ENCODE data around the gene UIMC1. TPM values are rescaled to one million over a fixed set of nuclear protein-coding genes. Genes with fewer than 3 reads are reported as not detected.

Gene UIMC1
- polyA plus RNA-seq, 3 donors = 14.8 to 35.6 (median 19.1) TPM

- Histone ChIP-seq H3K36me3 (replicated peaks in 1 of 2; ENCODE audit: control insufficient read depth in 1 of 2, insufficient read depth in 2 of 2, low read length in 2 of 2) (peaks cover 90 to 98% of the 10 kb centered on the region in 2 donors), H3K27ac (ENCODE audit: low read depth in 1 of 2, low read length in 2 of 2) (peak overlapping the region in 1 of 2 donors; percentile 6), H3K9ac (ENCODE audit: insufficient read depth, low read length, poor library complexity, severe bottlenecking) (no peak overlapping the region), H3K79me2 (ENCODE audit: insufficient read depth, low read length) (peaks cover 60% of the 10 kb centered on the region), H3K9me3 (replicated peaks in 1 of 2; ENCODE audit: control insufficient read depth in 1 of 2, insufficient read depth in 1 of 2, low read length in 2 of 2) (no peaks in the 10 kb centered on the region), H3K4me3 (replicated peaks in 1 of 3; ENCODE audit: low read depth in 2 of 3, low read length in 3 of 3) (no peak overlapping the region), H4K20me1 (ENCODE audit: insufficient read depth, low read length) (peaks cover 92% of the 10 kb centered on the region), H3K4me1 (ENCODE audit: control insufficient read depth in 1 of 2, insufficient read depth in 2 of 2, low read length in 2 of 2) (peaks cover 29 to 52% of the 10 kb centered on the region in 2 donors), H3K27me3 (ENCODE audit: control insufficient read depth in 2 of 2, insufficient read depth in 2 of 2, low read length in 2 of 2) (no peaks in the 10 kb centered on the region), H2AFZ (ENCODE audit: insufficient read depth, low read depth, low read length, poor library complexity, severe bottlenecking) (no peak overlapping the region), H3K4me2 (replicated peaks; ENCODE audit: extremely low read depth, low read length, poor library complexity, severe bottlenecking) (no peak overlapping the region)
- no peak for TF ChIP-seq CTCF (IDR thresholded peaks at IDR 0.05)
- H3K4me3 Mint-ChIP-seq = no peak overlapping the region
- peak overlapping the region in 3 of 7 donors; percentile 45 to 78 (median 70) for H3K27ac Mint-ChIP-seq
- peaks cover 0 to 3% (median 1%) of the 10 kb centered on the region in 3 donors for H3K27me3 Mint-ChIP-seq (ENCODE audit: low read depth in 3 of 3)
- no peak for DNase-seq
- WGBS (ENCODE audit: insufficient coverage) = 98% methylated on average over 20 of the region's 24 CpGs
- H3K4me1 Mint-ChIP-seq = peaks cover 60% of the 10 kb centered on the region
- intact Hi-C loops (cut with micrococcal nuclease) = loop anchor here (5.0 to 10.0 kb wide), 3 partner anchors 38 to 345 kb away; partner anchors contain the start of genes CDHR2 (in 1 of the 2) and UIMC1 (in 1 of the 2)
- H3K9me3 Mint-ChIP-seq = peaks cover 0 to 2% (median 0%) of the 10 kb centered on the region in 7 donors
- peaks cover 96 to 100% of the 10 kb centered on the region in 2 donors for H3K36me3 Mint-ChIP-seq
These were observed 117.0 kb downstream of the UIMC1 start for GRCh38 chr5:176889321-176890280.

GRCh38 chr5:176888865-176889165 is 117.8 kb downstream of the UIMC1 start:
- H3K79me2 ChIP-seq (ENCODE audit: insufficient read depth, low read length) = peaks cover 52% of the 10 kb centered on the region
- no peak overlapping the region for H3K4me2 ChIP-seq (replicated peaks; ENCODE audit: extremely low read depth, low read length, poor library complexity, severe bottlenecking)
- H3K4me3 Mint-ChIP-seq = no peak overlapping the region
- intact Hi-C loops (cut with micrococcal nuclease) = no loop called here
- peaks cover 100% of the 10 kb centered on the region for H4K20me1 ChIP-seq (ENCODE audit: insufficient read depth, low read length)
- peaks cover 97 to 100% of the 10 kb centered on the region in 2 donors for H3K36me3 Mint-ChIP-seq
- H3K9me3 Mint-ChIP-seq = no peaks in the 10 kb centered on the region
- H3K27ac Mint-ChIP-seq = peak overlapping the region in 2 of 7 donors; percentile 9 to 70
- peaks cover 21 to 44% of the 10 kb centered on the region in 2 donors for H3K4me1 ChIP-seq (ENCODE audit: control insufficient read depth in 1 of 2, insufficient read depth in 2 of 2, low read length in 2 of 2)
- no peak overlapping the region for H3K9ac ChIP-seq (ENCODE audit: insufficient read depth, low read length, poor library complexity, severe bottlenecking)
- no peak overlapping the region for H3K27ac ChIP-seq (ENCODE audit: low read depth in 1 of 2, low read length in 2 of 2)
- no peak for DNase-seq
- WGBS (ENCODE audit: insufficient coverage) = 86% methylated on average over 1 of the region's 1 CpG
- H3K27me3 ChIP-seq (ENCODE audit: control insufficient read depth in 2 of 2, insufficient read depth in 2 of 2, low read length in 2 of 2) = no peaks in the 10 kb centered on the region
- H3K4me1 Mint-ChIP-seq = peaks cover 53% of the 10 kb centered on the region
- no peak overlapping the region for H2AFZ ChIP-seq (ENCODE audit: insufficient read depth, low read depth, low read length, poor library complexity, severe bottlenecking)
- H3K27me3 Mint-ChIP-seq (ENCODE audit: low read depth in 3 of 3) = peaks cover 0 to 3% (median 1%) of the 10 kb centered on the region in 3 donors
- no peak for TF ChIP-seq CTCF (IDR thresholded peaks at IDR 0.05)
- no peak overlapping the region for H3K4me3 ChIP-seq (replicated peaks in 1 of 3; ENCODE audit: low read depth in 2 of 3, low read length in 3 of 3)
- peaks cover 94 to 100% of the 10 kb centered on the region in 2 donors for H3K36me3 ChIP-seq (replicated peaks in 1 of 2; ENCODE audit: control insufficient read depth in 1 of 2, insufficient read depth in 2 of 2, low read length in 2 of 2)
- H3K9me3 ChIP-seq (replicated peaks in 1 of 2; ENCODE audit: control insufficient read depth in 1 of 2, insufficient read depth in 1 of 2, low read length in 2 of 2) = no peaks in the 10 kb centered on the region

All from CD14-positive monocyte (primary cell).